Activated T-helper 17 cell treated with anti-CD3 and anti-CD28 coated beads, Interleukin-2, amount 50 U/mL, for 72 hours (primary cell): ENCODE measurements around the gene ADGRE2. TPM values are rescaled to one million over a fixed set of nuclear protein-coding genes. Genes with fewer than 3 reads are reported as not detected.
"Not testable (repeated sequence)": the region's sequence is repeated elsewhere in the genome, so short reads cannot be mapped to it uniquely, and the experiment has no call there.

Source experiments
- ATAC-seq: fragments of 150-1000 bp; cut with Tn5 transposase; replicated peaks from 2 replicates; pipeline ENCODE4 v1.10.0; 2021; ENCODE audit warnings: mild to moderate bottlenecking, moderate library complexity
- H3K27ac Mint-ChIP-seq: one replicate; pipeline ENCODE4 v1.8.0; 2022; ENCODE audit warnings: mixed read lengths
- H3K27me3 Mint-ChIP-seq: one replicate; pipeline ENCODE4 v1.8.0; 2022; ENCODE audit warnings: mixed read lengths
- H3K36me3 Mint-ChIP-seq: one replicate; pipeline ENCODE4 v1.8.0; 2022; ENCODE audit warnings: low read depth, mild to moderate bottlenecking, mixed read lengths
- H3K4me1 Mint-ChIP-seq: one replicate; pipeline ENCODE4 v1.8.0; 2022; ENCODE audit warnings: mixed read lengths
- H3K4me3 Mint-ChIP-seq: one replicate; pipeline ENCODE4 v1.8.0; 2022; ENCODE audit warnings: mild to moderate bottlenecking, mixed read lengths
- H3K9me3 Mint-ChIP-seq: one replicate; pipeline ENCODE4 v1.8.0; 2022; ENCODE audit warnings: mixed read lengths
- total RNA-seq, 2 donors: library from RNA; stranded (reverse); gene quantifications; one replicate each; pipeline ENCODE4 v1.2.3, GENCODE V29; 2022

The ADGRE2 gene
- total RNA-seq, 2 donors from 2014 or later, result 1.1 to 3.3 TPM

- Mint-ChIP-seq H3K4me3 (no peak overlapping the region), H3K27ac (no peak overlapping the region), H3K27me3 (peaks cover 7% of the 10 kb centered on the region), H3K9me3 (no peaks in the 10 kb centered on the region), H3K36me3 (no peaks in the 10 kb centered on the region), H3K4me1 (peaks cover 5% of the 10 kb centered on the region)
- ATAC-seq, result no peak
Observed at GRCh38 chr19:14770944-14771839, 7.2 kb downstream of the ADGRE2 start.

GRCh38 chr19:14770136-14770535 is 8.2 kb downstream of the ADGRE2 start:
- Mint-ChIP-seq H3K36me3 (peaks cover 6% of the 10 kb centered on the region), H3K27ac (no peak overlapping the region), H3K9me3 (no peaks in the 10 kb centered on the region), H3K4me1 (no peaks in the 10 kb centered on the region), H3K4me3 (no peak overlapping the region), H3K27me3 (peaks cover 7% of the 10 kb centered on the region)
- no peak for ATAC-seq

- Mint-ChIP-seq H3K4me1 (no peaks in the 10 kb centered on the region), H3K27ac (no peak overlapping the region), H3K36me3 (peaks cover 6% of the 10 kb centered on the region)
Observed at GRCh38 chr19:14769201-14769600, 9.2 kb downstream of the ADGRE2 start.

GRCh38 chr19:14768001-14768400 is 10.4 kb downstream of the ADGRE2 start:
- H3K27me3 Mint-ChIP-seq, result peaks cover 15% of the 10 kb centered on the region
- no peak for ATAC-seq
- no peaks in the 10 kb centered on the region for H3K9me3 Mint-ChIP-seq
- H3K4me1 Mint-ChIP-seq, result peaks cover 5% of the 10 kb centered on the region
- H3K27ac Mint-ChIP-seq, result no peak overlapping the region
- peaks cover 6% of the 10 kb centered on the region for H3K36me3 Mint-ChIP-seq
- no peak overlapping the region for H3K4me3 Mint-ChIP-seq

More at GRCh38 chr19:14769201-14769600, 9.2 kb downstream of the ADGRE2 start:
- Mint-ChIP-seq H3K9me3 (no peaks in the 10 kb centered on the region), H3K4me3 (no peak overlapping the region), H3K27me3 (peaks cover 9% of the 10 kb centered on the region)
- no peak for ATAC-seq

GRCh38 chr19:14767466-14767971 is 10.8 kb downstream of the ADGRE2 start:
- Mint-ChIP-seq H3K36me3 (peaks cover 6% of the 10 kb centered on the region), H3K27ac (no peak overlapping the region), H3K4me3 (no peak overlapping the region), H3K9me3 (no peaks in the 10 kb centered on the region), H3K4me1 (peaks cover 5% of the 10 kb centered on the region), H3K27me3 (peaks cover 15% of the 10 kb centered on the region)
- no peak for ATAC-seq

GRCh38 chr19:14765841-14766240 is 12.5 kb downstream of the ADGRE2 start:
- H3K9me3 Mint-ChIP-seq, ATAC-seq, H3K36me3 Mint-ChIP-seq, H3K4me3 Mint-ChIP-seq, H3K4me1 Mint-ChIP-seq, H3K27ac Mint-ChIP-seq: not testable (repeated sequence)
- H3K27me3 Mint-ChIP-seq, result peaks cover 18% of the 10 kb centered on the region

GRCh38 chr19:14765403-14765802 is 13.0 kb downstream of the ADGRE2 start:
- not testable (repeated sequence) for H3K36me3 Mint-ChIP-seq, H3K27ac Mint-ChIP-seq, ATAC-seq

GRCh38 chr19:14764401-14764800 is 14.0 kb downstream of the ADGRE2 start:
- Mint-ChIP-seq H3K4me3 (no peak overlapping the region), H3K36me3 (peaks cover 6% of the 10 kb centered on the region), H3K9me3 (no peaks in the 10 kb centered on the region), H3K27me3 (peaks cover 15% of the 10 kb centered on the region), H3K4me1 (peaks cover 5% of the 10 kb centered on the region), H3K27ac (no peak overlapping the region)
- ATAC-seq, result no peak

More at GRCh38 chr19:14765403-14765802, 13.0 kb downstream of the ADGRE2 start:
- H3K9me3 Mint-ChIP-seq, H3K4me1 Mint-ChIP-seq, H3K4me3 Mint-ChIP-seq: not testable (repeated sequence)
- peaks cover 18% of the 10 kb centered on the region for H3K27me3 Mint-ChIP-seq

- H3K4me1 Mint-ChIP-seq, result peaks cover 5% of the 10 kb centered on the region
- no peaks in the 10 kb centered on the region for H3K9me3 Mint-ChIP-seq
- peaks cover 6% of the 10 kb centered on the region for H3K36me3 Mint-ChIP-seq
- ATAC-seq, result no peak
- no peak overlapping the region for H3K4me3 Mint-ChIP-seq
- peaks cover 15% of the 10 kb centered on the region for H3K27me3 Mint-ChIP-seq
- no peak overlapping the region for H3K27ac Mint-ChIP-seq
Observed at GRCh38 chr19:14763497-14764145, 14.7 kb downstream of the ADGRE2 start.

- Mint-ChIP-seq H3K9me3 (no peaks in the 10 kb centered on the region), H3K36me3 (peaks cover 6% of the 10 kb centered on the region), H3K27me3 (peaks cover 15% of the 10 kb centered on the region), H3K4me1 (peaks cover 5% of the 10 kb centered on the region), H3K4me3 (no peak overlapping the region), H3K27ac (no peak overlapping the region)
- ATAC-seq, result no peak
Observed at GRCh38 chr19:14762111-14762510, 16.2 kb downstream of the ADGRE2 start.

GRCh38 chr19:14761607-14762006 is 16.8 kb downstream of the ADGRE2 start:
- Mint-ChIP-seq H3K27me3 (peaks cover 15% of the 10 kb centered on the region), H3K9me3 (no peaks in the 10 kb centered on the region), H3K27ac (no peak overlapping the region), H3K4me1 (peaks cover 5% of the 10 kb centered on the region), H3K4me3 (no peak overlapping the region), H3K36me3 (peaks cover 6% of the 10 kb centered on the region)
- no peak for ATAC-seq

- Mint-ChIP-seq H3K4me3 (no peak overlapping the region), H3K27me3 (peaks cover 5% of the 10 kb centered on the region), H3K27ac (no peak overlapping the region), H3K36me3 (no peaks in the 10 kb centered on the region), H3K9me3 (no peaks in the 10 kb centered on the region), H3K4me1 (peaks cover 1% of the 10 kb centered on the region)
- ATAC-seq, result no peak
Observed at GRCh38 chr19:14758816-14759215, 19.5 kb downstream of the ADGRE2 start.

GRCh38 chr19:14748601-14749000 is 29.8 kb downstream of the ADGRE2 start:
- no peaks in the 10 kb centered on the region for H3K36me3 Mint-ChIP-seq

GRCh38 chr19:14746886-14747285 is 31.5 kb downstream of the ADGRE2 start:
- ATAC-seq, result no peak
- Mint-ChIP-seq H3K4me1 (no peaks in the 10 kb centered on the region), H3K27me3 (no peaks in the 10 kb centered on the region), H3K36me3 (no peaks in the 10 kb centered on the region), H3K9me3 (no peaks in the 10 kb centered on the region), H3K4me3 (no peak overlapping the region), H3K27ac (no peak overlapping the region)

More at GRCh38 chr19:14748601-14749000, 29.8 kb downstream of the ADGRE2 start:
- no peaks in the 10 kb centered on the region for H3K4me1 Mint-ChIP-seq
- no peak for ATAC-seq
- no peak overlapping the region for H3K27ac Mint-ChIP-seq
- H3K27me3 Mint-ChIP-seq, result no peaks in the 10 kb centered on the region
- no peaks in the 10 kb centered on the region for H3K9me3 Mint-ChIP-seq
- H3K4me3 Mint-ChIP-seq, result no peak overlapping the region

GRCh38 chr19:14735915-14736314 is 42.4 kb downstream of the ADGRE2 start:
- Mint-ChIP-seq H3K4me1 (no peaks in the 10 kb centered on the region), H3K36me3 (no peaks in the 10 kb centered on the region), H3K9me3 (no peaks in the 10 kb centered on the region), H3K4me3 (no peak overlapping the region), H3K27me3 (no peaks in the 10 kb centered on the region), H3K27ac (no peak overlapping the region)
- ATAC-seq, result no peak
